ENCODE data around the gene TANK.
"Not testable (repeated sequence)": the region's sequence is repeated elsewhere in the genome, so short reads cannot be mapped to it uniquely, and the experiment has no call there.

The TANK gene

GRCh38 chr2:161257123-161257952, 97.1 kb downstream of the TANK start:
- no peak for DNase-seq

GRCh38 chr2:161265874-161266273, 105.6 kb downstream of the TANK start:
- DNase-seq = no peak

- no peak for DNase-seq
Measured at GRCh38 chr2:161269111-161269510, 108.9 kb downstream of the TANK start.

- DNase-seq = peak in 2 of 56 donors; percentile 4 to 35
Measured at GRCh38 chr2:161273038-161273760, 113.0 kb downstream of the TANK start.

- not testable (repeated sequence) for DNase-seq
Measured at GRCh38 chr2:161278564-161279229, 118.5 kb downstream of the TANK start.

GRCh38 chr2:161279230-161279815, 119.1 kb downstream of the TANK start:
- not testable (repeated sequence) for DNase-seq

- DNase-seq = not testable (repeated sequence)
Measured at GRCh38 chr2:161280906-161281323, 120.7 kb downstream of the TANK start.

GRCh38 chr2:161281615-161282310, 121.5 kb downstream of the TANK start:
- not testable (repeated sequence) for DNase-seq

GRCh38 chr2:161282311-161282644, 122.0 kb downstream of the TANK start:
- not testable (repeated sequence) for DNase-seq

GRCh38 chr2:161283926-161284325, 123.7 kb downstream of the TANK start:
- no peak for DNase-seq

All from amygdala (tissue), 56 donors.